Hematopoietic multipotent progenitor cell (in vitro differentiated cells): ENCODE results near the gene SLC49A4. TPM values are rescaled to one million over a fixed set of nuclear protein-coding genes. Genes with fewer than 3 reads are reported as not detected.
A peak's percentile ranks its signal among the peaks of the same experiment; 100 is the strongest.

Experiments used
- DNase-seq, 3 donors: peaks; one replicate each; pipeline ENCODE4 v3.0.0-alpha.2; 2011 to 2015; ENCODE audit warnings: low read depth in 2 of 3, low spot score in 2 of 3
- total RNA-seq: library from RNA; depleted of rRNA; stranded (reverse); fragments of >200 nt; gene quantifications from one replicate; pipeline ENCODE4 v1.2.3, GENCODE V29; 2012

SLC49A4 gene
- total RNA-seq, 1 donor: 7.0 TPM

GRCh38 chr3:122843604-122844003 is 48.7 kb downstream of the SLC49A4 start:
- DNase-seq: no peak

GRCh38 chr3:122857019-122857418 is 62.1 kb downstream of the SLC49A4 start:
- DNase-seq: no peak

- peak in 2 of 3 donors; percentile 7 to 46 for DNase-seq
Measured at GRCh38 chr3:122858373-122858772, 63.5 kb downstream of the SLC49A4 start.

GRCh38 chr3:122859021-122859805 is 64.3 kb downstream of the SLC49A4 start:
- DNase-seq: no peak

- no peak for DNase-seq
Measured at GRCh38 chr3:122862381-122862780, 67.5 kb downstream of the SLC49A4 start.

GRCh38 chr3:122864498-122864897 is 69.6 kb downstream of the SLC49A4 start:
- DNase-seq: no peak

- no peak for DNase-seq
Measured at GRCh38 chr3:122868322-122868721, 73.5 kb downstream of the SLC49A4 start.

GRCh38 chr3:122873741-122874515 is 79.1 kb downstream of the SLC49A4 start:
- DNase-seq: no peak

- no peak for DNase-seq
Measured at GRCh38 chr3:122875547-122876127, 80.8 kb downstream of the SLC49A4 start.

GRCh38 chr3:122880173-122880572 is 85.3 kb downstream of the SLC49A4 start:
- no peak for DNase-seq

GRCh38 chr3:122880624-122881023 is 85.8 kb downstream of the SLC49A4 start:
- no peak for DNase-seq

GRCh38 chr3:122882361-122882947 is 87.6 kb downstream of the SLC49A4 start:
- no peak for DNase-seq

- DNase-seq: no peak
Measured at GRCh38 chr3:122886251-122886650, 91.4 kb downstream of the SLC49A4 start.

- DNase-seq: no peak
Measured at GRCh38 chr3:122886946-122887345, 92.1 kb downstream of the SLC49A4 start.

- peak in 2 of 3 donors; percentile 61 to 89 for DNase-seq
Measured at GRCh38 chr3:122890077-122890719, 95.3 kb downstream of the SLC49A4 start.

GRCh38 chr3:122890720-122891220 is 95.9 kb downstream of the SLC49A4 start:
- no peak for DNase-seq

- DNase-seq: no peak
Measured at GRCh38 chr3:122892118-122892960, 97.5 kb downstream of the SLC49A4 start.

GRCh38 chr3:122893282-122893681 is 98.4 kb downstream of the SLC49A4 start:
- peak in 1 of 3 donors; percentile 6 for DNase-seq
